ENCODE measurements around the gene P2RY8.
"Not testable (repeated sequence)": the region's sequence is repeated elsewhere in the genome, so short reads cannot be mapped to it uniquely, and the experiment has no call there.

P2RY8 gene

DNA sequence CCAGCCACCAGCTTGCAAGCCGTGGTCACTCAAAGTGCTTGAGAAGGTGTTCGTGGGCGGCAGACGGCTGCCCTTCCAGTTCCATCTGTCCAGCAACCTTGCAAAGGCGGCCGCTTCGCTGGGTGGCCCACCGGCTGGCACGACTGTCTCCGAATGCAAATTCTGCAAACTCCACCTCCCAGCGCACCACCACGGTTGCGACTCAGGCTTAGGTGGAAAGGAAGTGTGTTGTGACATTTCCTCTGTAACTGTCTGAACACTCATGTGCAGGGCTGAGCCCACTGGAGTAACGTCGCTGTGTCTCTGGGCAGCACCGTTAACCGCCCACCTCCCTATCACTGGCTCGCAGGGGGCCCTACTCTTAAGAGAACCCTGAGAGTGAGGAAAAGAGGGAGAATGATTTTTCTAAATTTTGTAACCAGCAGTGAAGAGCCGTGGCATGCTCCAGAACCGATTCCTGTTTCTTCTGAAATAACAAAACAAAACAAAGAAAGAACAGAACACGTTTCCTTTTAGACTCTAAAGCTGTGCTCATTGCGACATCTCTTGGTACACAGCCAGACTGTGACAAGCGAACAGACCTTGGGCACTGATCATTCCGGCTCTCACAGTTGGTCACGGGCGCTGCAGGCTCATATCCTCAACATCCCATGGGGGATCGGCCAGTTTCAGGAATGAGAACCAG, at the start of gene P2RY8:
TSS of gene P2RY8 (minus strand) at position 155 of the 685 bp plus-strand sequence. CDS start 70,627 bp downstream, outside the sequence.
- H3K4me3 ChIP-seq (ENCODE audit: low read depth, low read length), result no peak within 1 kb of the TSS
- H3K4me1 ChIP-seq (ENCODE audit: control insufficient read depth, insufficient read depth, low read length), result no peaks in the 10 kb centered on the region
- no peak within 1 kb of the TSS for H3K9ac ChIP-seq (ENCODE audit: low read depth, low read length)
- H3K36me3 ChIP-seq (ENCODE audit: control insufficient read depth, insufficient read depth, low read length), result no peaks in the 10 kb centered on the region
- H3K9me3 ChIP-seq (ENCODE audit: control insufficient read depth, insufficient read depth, low read length), result no peaks in the 10 kb centered on the region
- no peaks in the 10 kb centered on the region for H3K27me3 ChIP-seq (ENCODE audit: control insufficient read depth, insufficient read depth, low read length)

- Histone ChIP-seq H3K4me1 (ENCODE audit: control insufficient read depth, insufficient read depth, low read length) (peaks cover 3% of the 10 kb centered on the region), H3K27me3 (ENCODE audit: control insufficient read depth, insufficient read depth, low read length) (no peaks in the 10 kb centered on the region), H3K36me3 (ENCODE audit: control insufficient read depth, insufficient read depth, low read length) (no peaks in the 10 kb centered on the region), H3K9me3 (ENCODE audit: control insufficient read depth, insufficient read depth, low read length) (no peaks in the 10 kb centered on the region), H3K4me3 (ENCODE audit: low read depth, low read length) (no peak overlapping the region), H3K9ac (ENCODE audit: low read depth, low read length) (no peak overlapping the region)
Observed at GRCh38 chrX:1584237-1585011, 47.4 kb upstream of the P2RY8 start.

GRCh38 chrX:1582686-1583437, 45.9 kb upstream of the P2RY8 start:
- Histone ChIP-seq H3K36me3 (ENCODE audit: control insufficient read depth, insufficient read depth, low read length) (no peaks in the 10 kb centered on the region), H3K9me3 (ENCODE audit: control insufficient read depth, insufficient read depth, low read length) (no peaks in the 10 kb centered on the region), H3K4me3 (ENCODE audit: low read depth, low read length) (no peak overlapping the region), H3K4me1 (ENCODE audit: control insufficient read depth, insufficient read depth, low read length) (peaks cover 3% of the 10 kb centered on the region), H3K9ac (ENCODE audit: low read depth, low read length) (no peak overlapping the region), H3K27me3 (ENCODE audit: control insufficient read depth, insufficient read depth, low read length) (no peaks in the 10 kb centered on the region)

- Histone ChIP-seq H3K27me3 (ENCODE audit: control insufficient read depth, insufficient read depth, low read length) (no peaks in the 10 kb centered on the region), H3K9ac (ENCODE audit: low read depth, low read length) (no peak overlapping the region), H3K4me3 (ENCODE audit: low read depth, low read length) (no peak overlapping the region), H3K36me3 (ENCODE audit: control insufficient read depth, insufficient read depth, low read length) (no peaks in the 10 kb centered on the region), H3K4me1 (ENCODE audit: control insufficient read depth, insufficient read depth, low read length) (no peaks in the 10 kb centered on the region), H3K9me3 (ENCODE audit: control insufficient read depth, insufficient read depth, low read length) (no peaks in the 10 kb centered on the region)
Observed at GRCh38 chrX:1581132-1581531, 44.1 kb upstream of the P2RY8 start.

GRCh38 chrX:1578511-1579173, 41.7 kb upstream of the P2RY8 start:
- no peaks in the 10 kb centered on the region for H3K9me3 ChIP-seq (ENCODE audit: control insufficient read depth, insufficient read depth, low read length)
- H3K27me3 ChIP-seq (ENCODE audit: control insufficient read depth, insufficient read depth, low read length), result no peaks in the 10 kb centered on the region
- H3K9ac ChIP-seq (ENCODE audit: low read depth, low read length), result no peak overlapping the region
- no peaks in the 10 kb centered on the region for H3K36me3 ChIP-seq (ENCODE audit: control insufficient read depth, insufficient read depth, low read length)
- H3K4me1 ChIP-seq (ENCODE audit: control insufficient read depth, insufficient read depth, low read length), result no peaks in the 10 kb centered on the region
- H3K4me3 ChIP-seq (ENCODE audit: low read depth, low read length), result no peak overlapping the region

GRCh38 chrX:1577845-1578244, 40.9 kb upstream of the P2RY8 start:
- Histone ChIP-seq H3K4me3 (ENCODE audit: low read depth, low read length) (no peak overlapping the region), H3K36me3 (ENCODE audit: control insufficient read depth, insufficient read depth, low read length) (no peaks in the 10 kb centered on the region), H3K4me1 (ENCODE audit: control insufficient read depth, insufficient read depth, low read length) (no peaks in the 10 kb centered on the region), H3K9ac (ENCODE audit: low read depth, low read length) (no peak overlapping the region), H3K27me3 (ENCODE audit: control insufficient read depth, insufficient read depth, low read length) (no peaks in the 10 kb centered on the region), H3K9me3 (ENCODE audit: control insufficient read depth, insufficient read depth, low read length) (no peaks in the 10 kb centered on the region)

DNA sequence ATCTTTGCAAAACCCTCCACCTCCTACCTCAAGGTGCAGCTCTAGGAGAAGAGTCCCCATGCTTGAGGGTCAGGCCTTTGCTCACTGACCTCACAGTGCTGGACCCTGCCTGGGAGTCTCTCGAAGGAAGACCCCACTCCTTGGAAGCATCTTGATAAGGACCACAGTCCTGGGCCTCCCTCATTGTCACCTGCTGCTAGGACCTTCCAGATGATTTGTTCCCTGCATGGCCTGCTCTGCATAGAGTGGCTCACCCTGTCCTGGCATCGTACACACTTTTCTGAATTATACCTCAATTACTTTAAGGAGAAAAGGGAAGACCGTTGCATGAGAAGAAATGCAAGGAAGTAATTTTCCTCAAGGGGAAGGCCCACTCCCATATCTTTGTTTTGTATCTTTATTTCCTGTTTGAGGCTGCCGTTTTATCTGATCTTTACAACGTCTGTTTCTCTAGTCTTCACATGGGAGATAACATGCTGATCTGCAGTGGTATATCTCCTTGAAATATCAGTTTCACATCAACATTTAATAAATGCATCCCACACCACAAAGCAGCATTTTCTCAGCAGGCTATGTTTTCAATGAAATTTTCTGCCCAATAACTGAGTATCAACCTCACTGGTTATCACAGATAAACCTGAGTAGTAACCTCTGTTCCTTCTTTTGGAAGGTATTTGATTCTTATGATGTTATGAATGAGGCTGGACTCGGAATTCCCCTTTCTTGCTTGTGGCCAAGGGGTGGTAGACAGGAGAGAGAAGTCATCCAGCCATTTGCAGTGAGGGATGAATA, 39.4 kb upstream of the P2RY8 start:
- Histone ChIP-seq H3K9ac (ENCODE audit: low read depth, low read length) (no peak overlapping the region), H3K9me3 (ENCODE audit: control insufficient read depth, insufficient read depth, low read length) (no peaks in the 10 kb centered on the region), H3K4me3 (ENCODE audit: low read depth, low read length) (no peak overlapping the region), H3K36me3 (ENCODE audit: control insufficient read depth, insufficient read depth, low read length) (no peaks in the 10 kb centered on the region), H3K4me1 (ENCODE audit: control insufficient read depth, insufficient read depth, low read length) (no peaks in the 10 kb centered on the region), H3K27me3 (ENCODE audit: control insufficient read depth, insufficient read depth, low read length) (no peaks in the 10 kb centered on the region)

DNA sequence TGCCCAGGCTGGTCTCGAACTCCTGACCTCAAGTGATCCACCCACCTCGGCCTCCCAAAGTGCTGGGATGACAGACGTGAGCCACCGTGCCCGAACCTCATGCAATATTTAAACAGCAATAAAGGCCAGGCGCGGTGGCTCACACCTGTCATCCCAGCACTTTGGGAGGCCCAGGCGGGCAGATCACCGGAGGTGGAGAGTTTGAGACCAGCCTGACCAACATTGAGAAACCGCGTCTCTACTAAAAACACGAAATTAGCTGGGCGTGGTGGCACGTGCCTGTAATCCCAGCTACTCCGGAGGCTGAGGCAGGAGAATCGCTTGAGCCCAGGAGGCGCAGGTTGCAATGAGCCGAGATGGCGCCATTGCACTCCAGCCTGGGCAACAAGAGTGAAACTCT, 37.2 kb upstream of the P2RY8 start:
- H3K4me1 ChIP-seq (ENCODE audit: control insufficient read depth, insufficient read depth, low read length); H3K9me3 ChIP-seq (ENCODE audit: control insufficient read depth, insufficient read depth, low read length); H3K27me3 ChIP-seq (ENCODE audit: control insufficient read depth, insufficient read depth, low read length); H3K9ac ChIP-seq (ENCODE audit: low read depth, low read length); H3K4me3 ChIP-seq (ENCODE audit: low read depth, low read length); H3K36me3 ChIP-seq (ENCODE audit: control insufficient read depth, insufficient read depth, low read length): not testable (repeated sequence)

GRCh38 chrX:1564750-1565683, 28.0 kb upstream of the P2RY8 start:
- Histone ChIP-seq H3K4me3 (ENCODE audit: low read depth, low read length) (no peak overlapping the region), H3K36me3 (ENCODE audit: control insufficient read depth, insufficient read depth, low read length) (no peaks in the 10 kb centered on the region), H3K27me3 (ENCODE audit: control insufficient read depth, insufficient read depth, low read length) (no peaks in the 10 kb centered on the region), H3K4me1 (ENCODE audit: control insufficient read depth, insufficient read depth, low read length) (no peaks in the 10 kb centered on the region), H3K9me3 (ENCODE audit: control insufficient read depth, insufficient read depth, low read length) (no peaks in the 10 kb centered on the region), H3K9ac (ENCODE audit: low read depth, low read length) (no peak overlapping the region)

DNA sequence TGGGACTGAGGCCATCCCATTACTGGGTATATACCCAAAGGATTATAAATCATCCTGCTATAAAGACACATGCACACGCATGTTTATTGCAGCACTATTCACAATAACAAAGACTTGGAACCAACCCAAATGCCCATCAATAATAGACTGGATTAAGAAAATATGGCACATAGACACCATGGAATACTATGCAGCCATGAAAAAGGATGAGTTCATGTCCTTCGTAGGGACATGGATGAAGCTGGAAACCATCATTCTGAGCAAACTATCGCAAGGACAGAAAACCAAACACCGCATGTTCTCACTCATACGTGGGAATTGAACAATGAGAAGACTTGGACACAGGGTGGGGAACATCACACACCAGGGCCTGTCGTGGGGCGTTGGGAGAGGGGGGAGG, 27.1 kb upstream of the P2RY8 start:
- H3K36me3 ChIP-seq (ENCODE audit: control insufficient read depth, insufficient read depth, low read length); H3K4me1 ChIP-seq (ENCODE audit: control insufficient read depth, insufficient read depth, low read length); H3K4me3 ChIP-seq (ENCODE audit: low read depth, low read length); H3K9ac ChIP-seq (ENCODE audit: low read depth, low read length); H3K9me3 ChIP-seq (ENCODE audit: control insufficient read depth, insufficient read depth, low read length); H3K27me3 ChIP-seq (ENCODE audit: control insufficient read depth, insufficient read depth, low read length): not testable (repeated sequence)

Measured in iPS-15b (cell line).